Measurements from ENCODE around the gene NPPA. TPM values are rescaled to one million over a fixed set of nuclear protein-coding genes. Genes with fewer than 3 reads are reported as not detected.
"Not testable (repeated sequence)": the region's sequence is repeated elsewhere in the genome, so short reads cannot be mapped to it uniquely, and the experiment has no call there.

Gene NPPA
- 1 to 10 TPM in 1 of 4 donors, not detected in 3; 1.7 TPM for total RNA-seq

DNA sequence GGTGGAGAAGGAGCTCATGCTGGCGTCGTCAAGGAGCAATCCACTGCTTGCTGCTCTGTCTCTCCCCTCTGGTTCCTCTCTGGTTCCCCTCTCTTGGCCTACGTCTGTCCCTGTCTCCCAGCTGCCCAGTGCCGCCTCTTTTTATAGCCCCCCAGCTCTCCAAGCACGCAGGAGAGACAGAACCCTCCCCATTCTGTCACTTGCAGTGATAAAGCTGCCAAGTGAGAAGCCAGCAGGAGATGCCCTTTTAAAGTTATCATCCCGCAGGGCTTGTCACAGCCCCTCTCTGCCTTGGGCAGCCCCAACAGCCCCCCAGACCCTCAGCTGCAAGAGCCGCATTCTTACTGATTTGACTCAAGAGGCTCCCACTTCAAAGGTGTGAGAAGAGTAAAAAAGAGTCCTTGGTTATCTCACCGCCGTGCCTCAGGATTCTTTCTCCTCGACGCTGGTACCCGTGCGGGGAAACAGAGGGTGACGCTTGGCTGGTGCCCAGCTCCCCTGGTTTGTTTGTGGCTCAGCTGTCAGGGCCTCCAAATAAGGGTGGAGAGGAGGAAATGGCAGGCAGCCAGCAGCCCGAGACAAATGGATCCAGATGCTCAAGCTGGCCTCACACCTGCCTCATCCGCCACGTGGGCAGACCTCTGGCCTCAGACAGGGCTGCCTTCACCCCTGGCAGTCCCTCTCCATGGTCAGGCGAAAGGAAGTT lies at the start of gene NPPA:
Gene NPPA, minus strand, starts transcription at position 117 of the 706 bp plus-strand sequence. Its CDS starts 99 bp downstream, at position 18.
- 48% methylated on average over 16 of the region's 18 CpGs for whole genome bisulfite sequencing
- DNase-seq (ENCODE audit: extremely low spot score) = no peak
- TF ChIP-seq EP300 (IDR thresholded peaks at IDR 0.05) (no peak), POLR2A (IDR thresholded peaks at IDR 0.05; ENCODE audit: low read depth) (no peak), POLR2AphosphoS5 (IDR thresholded peaks at IDR 0.05) (no peak)
- TF ChIP-seq, protein P1, sequence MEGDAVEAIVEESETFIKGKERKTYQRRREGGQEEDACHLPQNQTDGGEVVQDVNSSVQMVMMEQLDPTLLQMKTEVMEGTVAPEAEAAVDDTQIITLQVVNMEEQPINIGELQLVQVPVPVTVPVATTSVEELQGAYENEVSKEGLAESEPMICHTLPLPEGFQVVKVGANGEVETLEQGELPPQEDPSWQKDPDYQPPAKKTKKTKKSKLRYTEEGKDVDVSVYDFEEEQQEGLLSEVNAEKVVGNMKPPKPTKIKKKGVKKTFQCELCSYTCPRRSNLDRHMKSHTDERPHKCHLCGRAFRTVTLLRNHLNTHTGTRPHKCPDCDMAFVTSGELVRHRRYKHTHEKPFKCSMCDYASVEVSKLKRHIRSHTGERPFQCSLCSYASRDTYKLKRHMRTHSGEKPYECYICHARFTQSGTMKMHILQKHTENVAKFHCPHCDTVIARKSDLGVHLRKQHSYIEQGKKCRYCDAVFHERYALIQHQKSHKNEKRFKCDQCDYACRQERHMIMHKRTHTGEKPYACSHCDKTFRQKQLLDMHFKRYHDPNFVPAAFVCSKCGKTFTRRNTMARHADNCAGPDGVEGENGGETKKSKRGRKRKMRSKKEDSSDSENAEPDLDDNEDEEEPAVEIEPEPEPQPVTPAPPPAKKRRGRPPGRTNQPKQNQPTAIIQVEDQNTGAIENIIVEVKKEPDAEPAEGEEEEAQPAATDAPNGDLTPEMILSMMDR (IDR thresholded peaks at IDR 0.05) = no peak
- no peaks in the 10 kb centered on the region for H3K9me3 ChIP-seq
- H3K36me3 ChIP-seq = peaks cover 9 to 47% (median 31%) of the 10 kb centered on the region in 4 donors
- peaks cover 5 to 9% (median 6%) of the 10 kb centered on the region in 4 donors for H3K4me1 ChIP-seq
- no peak within 1 kb of the TSS for H3K4me3 ChIP-seq
- no peak within 1 kb of the TSS for H3K27ac ChIP-seq (replicated peaks in 1 of 4)
- intact Hi-C loops (cut with DNase I) = no loop called here
- H3K27me3 ChIP-seq = peaks cover 0 to 5% (median 0%) of the 10 kb centered on the region in 4 donors

DNA sequence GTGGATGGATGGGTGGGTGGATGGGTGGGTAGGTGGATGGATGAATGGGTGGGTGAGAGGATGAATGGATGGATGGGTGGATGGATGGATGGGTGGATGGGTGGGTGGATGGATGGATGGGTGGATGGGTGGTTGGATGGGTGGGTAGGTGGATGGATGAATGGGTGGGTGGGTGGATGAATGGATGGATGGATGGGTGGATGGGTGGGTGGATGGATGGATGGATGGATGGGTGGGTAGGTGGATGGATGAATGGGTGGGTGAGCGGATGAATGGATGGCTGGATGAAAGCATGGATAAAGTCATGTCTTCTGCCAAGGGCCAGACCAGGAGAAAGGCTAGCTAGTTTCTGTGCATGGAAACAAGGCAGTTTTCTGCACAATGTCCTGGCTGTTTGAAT lies 46.9 kb upstream of the NPPA start:
- not testable (repeated sequence) for H3K9me3 ChIP-seq; DNase-seq (ENCODE audit: extremely low spot score); H3K36me3 ChIP-seq; H3K4me1 ChIP-seq; H3K4me3 ChIP-seq; H3K27ac ChIP-seq (replicated peaks in 1 of 4)
- 74% methylated on average over 1 of the region's 1 CpG for WGBS
- intact Hi-C loops (cut with DNase I) = loop anchor here (2.0 kb wide), 1 partner anchor 56 kb away; no protein-coding TSS in a partner anchor
- H3K27me3 ChIP-seq = peaks cover 0 to 70% (median 14%) of the 10 kb centered on the region in 4 donors

DNA sequence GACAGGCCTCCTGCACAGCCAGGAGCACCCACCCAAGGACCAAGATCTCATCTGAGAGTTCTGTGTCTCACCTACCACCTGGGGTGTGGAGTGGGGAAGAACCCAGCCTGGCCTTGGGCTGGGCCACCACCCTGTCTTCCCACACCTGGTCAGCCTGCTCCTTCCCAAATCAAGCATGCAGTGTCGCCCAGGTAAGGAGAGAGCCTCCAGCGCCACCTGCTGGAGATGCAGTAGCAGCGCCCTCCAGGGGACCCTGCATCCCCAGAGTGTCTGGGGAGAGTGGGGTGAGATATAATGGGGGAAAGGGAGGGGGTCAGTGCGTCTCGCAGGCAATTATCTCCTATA lies 46.3 kb upstream of the NPPA start:
- DNase-seq (ENCODE audit: extremely low spot score) = no peak
- Histone ChIP-seq H3K27ac (replicated peaks in 1 of 4) (no peak overlapping the region), H3K27me3 (peaks cover 0 to 64% (median 10%) of the 10 kb centered on the region in 4 donors), H3K9me3 (no peaks in the 10 kb centered on the region), H3K36me3 (no peaks in the 10 kb centered on the region), H3K4me3 (no peak overlapping the region), H3K4me1 (peaks cover 0 to 9% (median 0%) of the 10 kb centered on the region in 4 donors)
- TF ChIP-seq, protein P1 (IDR thresholded peaks at IDR 0.05) = peak; percentile 65 to 85 (median 71)
- TF ChIP-seq POLR2A (IDR thresholded peaks at IDR 0.05; ENCODE audit: low read depth) = no peak
- WGBS = 0% methylated on average over 5 of the region's 5 CpGs
- intact Hi-C loops (cut with DNase I) = loop anchor here (2.0 kb wide), 1 partner anchor 55 kb away; no protein-coding TSS in a partner anchor

DNA sequence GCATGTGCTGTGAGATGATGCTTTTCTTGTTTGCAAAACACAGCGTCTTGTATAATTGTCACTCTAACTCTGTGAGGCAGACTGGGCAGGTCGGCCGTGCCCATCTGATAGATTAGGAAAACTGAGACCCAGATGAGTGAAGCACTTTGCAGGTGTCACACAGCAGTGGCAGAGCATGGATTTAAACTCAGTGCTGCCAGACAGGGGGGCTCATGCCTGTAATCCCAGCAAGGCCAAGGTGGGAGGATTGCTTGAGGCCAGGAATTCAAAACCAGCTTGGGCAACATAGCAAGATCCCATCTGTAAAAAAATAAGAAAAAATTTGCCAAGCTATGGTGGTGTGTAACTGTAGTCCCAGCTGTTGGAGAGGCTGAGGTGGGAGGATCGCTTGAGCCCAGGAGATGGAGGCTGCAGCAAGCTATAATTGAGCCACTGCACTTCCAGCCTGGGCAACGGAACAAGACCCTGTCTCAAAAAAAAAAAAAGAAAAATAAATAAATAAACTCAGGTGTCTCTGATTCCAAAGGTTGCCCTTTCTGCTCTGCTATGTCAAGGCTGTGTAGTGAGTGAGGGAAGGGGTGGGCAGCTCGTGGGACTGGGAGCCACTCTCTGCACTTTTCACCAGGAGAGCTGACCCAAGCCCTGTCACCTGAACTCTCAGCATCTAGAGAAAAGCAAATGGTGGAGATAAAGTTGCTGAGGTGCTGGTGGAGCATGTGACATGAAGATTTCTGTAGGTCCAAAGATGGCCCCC lies 44.0 kb upstream of the NPPA start:
- 87% methylated on average over 6 of the region's 6 CpGs for WGBS
- Histone ChIP-seq H3K4me1 (peaks cover 0 to 11% (median 2%) of the 10 kb centered on the region in 4 donors), H3K36me3 (no peaks in the 10 kb centered on the region), H3K9me3 (no peaks in the 10 kb centered on the region), H3K27me3 (peaks cover 0 to 51% (median 0%) of the 10 kb centered on the region in 4 donors), H3K27ac (replicated peaks in 1 of 4) (no peak overlapping the region), H3K4me3 (no peak overlapping the region)
- TF ChIP-seq EP300 (IDR thresholded peaks at IDR 0.05) = no peak
- TF ChIP-seq POLR2A (IDR thresholded peaks at IDR 0.05; ENCODE audit: low read depth) = no peak
- no peak for TF ChIP-seq POLR2AphosphoS5 (IDR thresholded peaks at IDR 0.05)
- TF ChIP-seq, protein P1 (IDR thresholded peaks at IDR 0.05) = no peak
- intact Hi-C loops (cut with DNase I) = no loop called here
- DNase-seq (ENCODE audit: extremely low spot score) = no peak

DNA sequence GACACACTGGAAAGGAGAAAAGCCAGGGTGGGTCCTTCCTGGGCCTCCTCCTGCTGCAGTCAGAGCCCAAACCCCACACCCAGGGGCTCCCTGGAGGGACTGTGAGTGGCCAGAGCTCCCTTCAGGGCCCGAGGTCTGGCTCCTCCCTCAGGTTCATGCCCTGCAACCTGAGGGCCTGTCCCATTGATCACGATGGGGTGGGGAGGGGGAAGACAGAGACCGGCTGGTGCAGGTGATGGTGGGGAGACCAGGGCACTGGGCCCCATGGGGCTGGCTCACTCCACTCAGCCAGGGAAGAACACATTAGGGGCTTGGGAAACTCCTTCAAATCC lies 41.3 kb upstream of the NPPA start:
- TF ChIP-seq, protein P1 (IDR thresholded peaks at IDR 0.05) = no peak
- TF ChIP-seq POLR2AphosphoS5 (IDR thresholded peaks at IDR 0.05) = no peak
- TF ChIP-seq EP300 (IDR thresholded peaks at IDR 0.05) = no peak
- no peak for TF ChIP-seq POLR2A (IDR thresholded peaks at IDR 0.05; ENCODE audit: low read depth)
- Histone ChIP-seq H3K27me3 (peaks cover 0 to 35% (median 0%) of the 10 kb centered on the region in 4 donors), H3K36me3 (no peaks in the 10 kb centered on the region), H3K9me3 (no peaks in the 10 kb centered on the region), H3K4me3 (no peak overlapping the region), H3K4me1 (peaks cover 0 to 26% (median 2%) of the 10 kb centered on the region in 4 donors), H3K27ac (replicated peaks in 1 of 4) (no peak overlapping the region)
- intact Hi-C loops (cut with DNase I) = no loop called here
- DNase-seq (ENCODE audit: extremely low spot score) = no peak
- 86% methylated on average over 1 of the region's 3 CpGs for WGBS
